K562 (cell line): Measurements from ENCODE around the gene TRIM34. TPM values are rescaled to one million over a fixed set of nuclear protein-coding genes. Genes with fewer than 3 reads are reported as not detected.
A peak's percentile ranks its signal among the peaks of the same experiment; 100 is the strongest.
"Not testable (repeated sequence)": the region's sequence is repeated elsewhere in the genome, so short reads cannot be mapped to it uniquely, and the experiment has no call there.

Experiments
- ATAC-seq: fragments of 200-7000 bp; cut with Tn5 transposase; 3 replicates; pipeline ENCODE4 v1.9.1; 2020; ENCODE audit warnings: moderate library complexity
- BruUV-seq: library from RNA; stranded (reverse); fragments of 400-500 nt; replicated peaks from 2 replicates; lab custom pipeline; 2021; lab: Mats Ljungman, UMichigan
- CTCF ChIA-PET: fragments of 300-600 bp; formaldehyde crosslinking; extraction: SDS; loops from one replicate; lab custom pipeline; 2021; ENCODE audit warnings: low intra/inter-chr PET ratio; lab: Yijun Ruan, JAX
- POLR2A ChIA-PET: fragments of 300-600, 350-650 bp; sonication (Branson Sonifier 250); formaldehyde crosslinking; extraction: SDS; loops from one replicate; lab custom pipeline; 2021; ENCODE audit warnings: antibody characterized with exemption, inconsistent platforms; lab: Yijun Ruan, JAX
- DNase-seq, 4 experiments: peaks; one replicate each; pipeline versions ENCODE4 v3.0.0 to v3.0.0-alpha.2; 2011 to 2018; ENCODE audit warnings: low spot score in 3 of 4, mixed read lengths in 3 of 4; ENCODE audit errors: extremely low read depth in 1 of 4
- FAIRE-seq: peaks from 2 replicates; lab custom pipeline; 2011; peaks lifted over from hg19 to GRCh38; lab: Jason Lieb, UNC
- H2AFZ ChIP-seq: 2 replicates; pipeline ENCODE4 v1.6.0; 2011; ENCODE audit warnings: low read depth, low read length, control low read depth, inconsistent platforms
- H3K27ac ChIP-seq: fragments of 200-600 bp; 3 replicates; pipeline ENCODE4 v1.8.0; 2011; ENCODE audit warnings: low read depth, mild to moderate bottlenecking, control low read depth, inconsistent platforms, low read length, moderate library complexity, mixed read lengths; ENCODE audit errors: extremely low read depth
- H3K27me3 ChIP-seq, 2 experiments: fragments of 300-600 bp in 1 of 2; 2 replicates in 1 of 2; 3 replicates in 1 of 2; pipeline versions ENCODE4 v1.6.0 to v1.8.0; 2011; ENCODE audit warnings: inconsistent platforms in 2 of 2, low read length in 2 of 2, mild to moderate bottlenecking in 1 of 2, mixed read lengths in 1 of 2, moderate library complexity in 1 of 2; ENCODE audit not compliant: control insufficient read depth in 2 of 2, insufficient read depth in 2 of 2
- H3K36me3 ChIP-seq: fragments of 300-600 bp; 3 replicates; pipeline ENCODE4 v1.8.0; 2011; ENCODE audit warnings: mild to moderate bottlenecking, low read length, inconsistent platforms; ENCODE audit not compliant: control insufficient read depth, insufficient read depth
- H3K4me1 ChIP-seq, 2 experiments: fragments of 200-600 bp in 1 of 2; replicated peaks in 1 of 2; 2 replicates in 1 of 2; 3 replicates in 1 of 2; pipeline versions ENCODE4 v1.5.1 to v1.8.0; 2011; ENCODE audit warnings: inconsistent platforms in 2 of 2, low read length in 2 of 2, mild to moderate bottlenecking in 1 of 2, mixed read lengths in 1 of 2, moderate library complexity in 1 of 2; ENCODE audit not compliant: control insufficient read depth in 2 of 2, insufficient read depth in 2 of 2
- H3K4me2 ChIP-seq: 2 replicates; pipeline ENCODE4 v1.6.1; 2011; ENCODE audit warnings: low read length, control low read depth, inconsistent platforms, mixed read lengths; ENCODE audit not compliant: insufficient read depth
- H3K4me3 ChIP-seq: fragments of 200-600 bp; sonication (generic), shearing (Covaris generic); 2 replicates; pipeline ENCODE4 v1.5.1; 2016; ENCODE audit warnings: control low read depth, inconsistent platforms
- H3K79me2 ChIP-seq: fragments of 200-600 bp; 3 replicates; pipeline ENCODE4 v1.8.0; 2011; ENCODE audit warnings: low read length, inconsistent platforms; ENCODE audit not compliant: control insufficient read depth, insufficient read depth
- H3K9ac ChIP-seq, 2 experiments: 2 replicates each; pipeline versions ENCODE4 v1.6.0 to v1.6.1; 2011; ENCODE audit warnings: low read depth in 2 of 2, low read length in 2 of 2, control low read depth in 1 of 2, inconsistent platforms in 1 of 2, mild to moderate bottlenecking in 1 of 2, mixed read lengths in 1 of 2; ENCODE audit not compliant: insufficient read depth in 1 of 2
- H3K9me1 ChIP-seq: one replicate; pipeline ENCODE4 v1.6.0; 2011; ENCODE audit warnings: inconsistent platforms, mild to moderate bottlenecking, low read length, moderate library complexity; ENCODE audit not compliant: control insufficient read depth, insufficient read depth
- H3K9me3 ChIP-seq: replicated peaks from 2 replicates; pipeline ENCODE4 v1.5.1; 2011; ENCODE audit warnings: low read depth, low read length, inconsistent platforms; ENCODE audit not compliant: control insufficient read depth, insufficient read depth
- H4K20me1 ChIP-seq: replicated peaks from 2 replicates; pipeline ENCODE4 v1.6.1; 2011; ENCODE audit warnings: low read length, inconsistent platforms, mixed read lengths; ENCODE audit not compliant: control insufficient read depth, insufficient read depth
- ARID1B ChIP-seq: fragments of 450-650 bp; IDR thresholded peaks from 2 replicates; pipeline ENCODE4 v1.6.1; 2016; ENCODE audit warnings: antibody characterized with exemption, mild to moderate bottlenecking, inconsistent platforms
- CBFA2T2 ChIP-seq: fragments of 450-650 bp; conservative IDR thresholded peaks from 2 replicates; pipeline ENCODE4 v1.6.1; 2017; ENCODE audit warnings: mild to moderate bottlenecking
- CBFA2T3 ChIP-seq: fragments of 450-650 bp; IDR thresholded peaks from 2 replicates; pipeline ENCODE4 v1.6.1; 2017
- FOXK2 ChIP-seq, 2 experiments: fragments of 450-650 bp; IDR thresholded peaks in 1 of 2; conservative IDR thresholded peaks in 1 of 2; 2 replicates each; pipeline ENCODE4 v1.6.1; 2016; ENCODE audit warnings: low read depth in 2 of 2, mild to moderate bottlenecking in 1 of 2
- MCM3 ChIP-seq: fragments of 450-650 bp; IDR thresholded peaks from 2 replicates; pipeline ENCODE4 v1.6.1; 2016
- TAL1 ChIP-seq: fragments of 450-650 bp; IDR thresholded peaks from 2 replicates; pipeline ENCODE4 v1.6.1; 2016; ENCODE audit warnings: mild to moderate bottlenecking
- TCF3 ChIP-seq: sonication (generic); formaldehyde crosslinking; IDR thresholded peaks from 2 replicates; pipeline ENCODE4 v1.4.0; 2020; ENCODE audit warnings: mild to moderate bottlenecking, missing genetic modification reagents
- ZEB2 ChIP-seq: fragments of 450-650 bp; IDR thresholded peaks from 2 replicates; pipeline ENCODE4 v1.6.1; 2016
- WGBS: fragments of 100-300 bp; shearing (Covaris generic); methylation state at CpG from one replicate; pipeline ENCODE4 v1.1.6; 2016; ENCODE audit warnings: low coverage, mixed read lengths; ENCODE audit not compliant: insufficient coverage; ENCODE audit errors: missing lambda C conversion rate; 5-methylcytosine and 5-hydroxymethylcytosine counted together
- in situ Hi-C: fragments of 300-500 bp; cut with MboI; formaldehyde crosslinking; loops from 4 replicates; pipeline ENCODE4 v1.15.0; 2018; ENCODE audit warnings: inconsistent platforms, mixed read lengths
- intact Hi-C: fragments of 100-400 bp; cut with micrococcal nuclease; formaldehyde crosslinking; loops from 2 replicates; pipeline ENCODE4 v1.14.2; 2022
- polyA plus RNA-seq, 8 experiments: library from polyadenylated mRNA; depleted of rRNA in 4 of 8; stranded (reverse) in 5 of 8; unstranded in 3 of 8; fragments of >200 nt; fragmentation: Nextera tagmentation in 2 of 8; fragmentation: Illumina TruSeq in 1 of 8; extraction: Ambion mirVana in 2 of 8; extraction: Trizol in 1 of 8; gene quantifications; 2 replicates each; pipeline versions ENCODE4 v1.2.1 to v1.2.3, GENCODE V29; 2011 to 2014; ENCODE audit warnings: inconsistent platforms in 1 of 8, missing spikeins in 1 of 8
- total RNA-seq, 7 experiments: library from RNA; depleted of rRNA in 6 of 7; stranded (reverse); fragments of >200 nt in 6 of 7; fragmentation: Illumina TruSeq in 2 of 7; extraction: Trizol in 2 of 7; gene quantifications; 2 replicates each; pipeline versions ENCODE4 v1.2.1 to v1.2.3, GENCODE V29; 2011 to 2021; ENCODE audit warnings: low replicate concordance in 1 of 7

Gene TRIM34
- total and polyA plus RNA-seq, 9 of the 15 experiments (the other 6 are each of a cell fraction or from before 2014, with no cell fraction given), result 0.31 to 2.9 (median 1.3) TPM

- not testable (repeated sequence) for H3K27ac ChIP-seq, FAIRE-seq
- TF ChIP-seq ZEB2 (0 out of 2 replicates have a peak, but pooled peaks have one; percentile 29), TCF3 (CRISPR knock-in tag) (peak; percentile 54; the same call in 1 of the 2 replicates), CBFA2T2 (peak; percentile 34), ARID1B (peak; percentile 54), TAL1 (peak; percentile 46; the same call in 1 of the 2 replicates), CBFA2T3 (peak; percentile 62)
- TF ChIP-seq, all 486 proteins: peak for 6; not testable (repeated sequence) for 480
- H4K20me1 ChIP-seq, H3K36me3 ChIP-seq, BruUV-seq, H3K9me3 ChIP-seq, H3K9me1 ChIP-seq, H3K27me3 ChIP-seq, H3K4me3 ChIP-seq, CTCF ChIA-PET, intact Hi-C loops, H3K9ac ChIP-seq, H2AFZ ChIP-seq, DNase-seq, H3K79me2 ChIP-seq, in situ Hi-C loops: not testable (repeated sequence)
- peak; percentile 38 for ATAC-seq
- WGBS, result 9% methylated on average over 6 of the region's 12 CpGs
- POLR2A ChIA-PET, result interaction anchor here (1.3 kb wide), 1 partner anchor 14 kb away, joined by 5 read pairs; no protein-coding TSS in a partner anchor
- Histone ChIP-seq H3K4me2 (peak overlapping the region; percentile 60), H3K4me1 (peaks cover 0 to 26% of the 10 kb centered on the region in 2 experiments; a peak in 4 of 5 replicates)
These were observed 66.6 kb downstream of the TRIM34 start for GRCh38 chr11:5691238-5691963.

DNA sequence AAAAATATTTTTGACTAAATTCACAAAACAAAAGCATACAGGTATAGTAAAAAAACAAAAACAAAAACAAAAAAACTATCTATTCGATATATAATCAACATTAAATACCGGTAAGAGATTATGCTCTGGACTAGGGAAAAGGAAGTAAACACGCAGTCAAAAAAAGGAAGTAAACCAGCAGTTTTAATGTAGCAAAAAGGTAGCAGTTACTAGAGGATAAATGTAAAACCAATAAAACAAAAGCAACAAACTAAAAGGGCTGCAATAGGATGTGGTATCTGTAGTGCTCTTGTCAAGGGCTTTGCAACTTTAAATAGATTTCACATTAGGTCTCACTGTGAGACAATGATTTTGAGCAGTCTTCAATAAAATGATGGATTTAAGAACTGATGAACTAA lies 67.2 kb downstream of the TRIM34 start:
- no peaks in the 10 kb centered on the region for H3K36me3 ChIP-seq
- ChIA-PET POLR2A (no interaction called here), CTCF (no interaction called here)
- H3K9me3 ChIP-seq, result no peaks in the 10 kb centered on the region
- H3K27me3 ChIP-seq, result peaks cover 0 to 4% of the 10 kb centered on the region in 2 experiments; a peak in 2 of 5 replicates
- no peak overlapping the region for H3K4me3 ChIP-seq
- no peak overlapping the region for H3K27ac ChIP-seq
- peaks cover 0 to 26% of the 10 kb centered on the region in 2 experiments; a peak in 4 of 5 replicates for H3K4me1 ChIP-seq
- ATAC-seq (no peak), DNase-seq (no peak), FAIRE-seq (no peak)
- H4K20me1 ChIP-seq, result no peaks in the 10 kb centered on the region
- no peaks in the 10 kb centered on the region for H3K79me2 ChIP-seq
- H3K4me2 ChIP-seq, result no peak overlapping the region
- peak overlapping the region; percentile 47 for H2AFZ ChIP-seq
- H3K9ac ChIP-seq, result no peak overlapping the region
- WGBS, result 4% methylated on average over 3 of the region's 3 CpGs
- in situ Hi-C loops (no loop called here), intact Hi-C loops (no loop called here)
- H3K9me1 ChIP-seq, result no peaks in the 10 kb centered on the region
- TF ChIP-seq FOXK2 (conservative IDR thresholded peaks at IDR 0.05 in 1 of 2, IDR thresholded peaks at IDR 0.05 in 1 of 2; ENCODE audit: low read depth in 2 of 2) (peak; percentile 48 to 55; a peak in 2 of 4 replicates), MCM3 (no peak)
- BruUV-seq, result no TSS peak
